SJSA1 (cell line): ENCODE data around the gene TP53I13. TPM values are rescaled to one million over a fixed set of nuclear protein-coding genes. Genes with fewer than 3 reads are reported as not detected.
A peak's percentile ranks its signal among the peaks of the same experiment; 100 is the strongest.

ENCODE experiments used
- DNase-seq, 2 experiments: peaks; one replicate each; pipeline ENCODE4 v3.0.0-alpha.2; 2015 to 2020; ENCODE audit warnings: low spot score in 2 of 2, low read depth in 1 of 2
- H3K27ac ChIP-seq: fragments of 250-450 bp; sonication (Bioruptor Pico); 2 replicates; pipeline ENCODE4 v1.5.1; 2020; ENCODE audit warnings: mild to moderate bottlenecking, moderate library complexity
- H3K27me3 ChIP-seq: fragments of 250-450 bp; sonication (Bioruptor Pico); replicated peaks from 2 replicates; pipeline ENCODE4 v1.5.1; 2020; ENCODE audit warnings: mild to moderate bottlenecking, moderate library complexity
- H3K36me3 ChIP-seq: fragments of 250-450 bp; sonication (Bioruptor Pico); 2 replicates; pipeline ENCODE4 v1.5.1; 2020; ENCODE audit warnings: mild to moderate bottlenecking
- H3K4me1 ChIP-seq: fragments of 250-450 bp; sonication (Bioruptor Pico); replicated peaks from 2 replicates; pipeline ENCODE4 v1.6.1; 2021; ENCODE audit warnings: mild to moderate bottlenecking
- H3K4me3 ChIP-seq: fragments of 250-450 bp; sonication (Bioruptor Pico); 2 replicates; pipeline ENCODE4 v1.5.1; 2020; ENCODE audit warnings: mild to moderate bottlenecking
- H3K9me3 ChIP-seq: fragments of 250-450 bp; sonication (Bioruptor Pico); replicated peaks from 2 replicates; pipeline ENCODE4 v1.5.1; 2020; ENCODE audit warnings: mild to moderate bottlenecking
- total RNA-seq: library from RNA; depleted of rRNA; stranded (reverse); fragments of >200 nt; shearing (Covaris generic); gene quantifications from 2 replicates; pipeline ENCODE4 v1.2.3, GENCODE V29; 2014

TP53I13 gene
- total RNA-seq, 1 experiment from 2014 or later, result 66.7 TPM

GRCh38 chr17:29579866-29580771 lies 11.6 kb downstream of the TP53I13 start:
- Histone ChIP-seq H3K36me3 (peaks cover 57% of the 10 kb centered on the region), H3K9me3 (no peaks in the 10 kb centered on the region; the same call in 1 of the 2 replicates), H3K27me3 (no peaks in the 10 kb centered on the region), H3K4me3 (no peak overlapping the region), H3K4me1 (peaks cover 3% of the 10 kb centered on the region; the same call in 1 of the 2 replicates), H3K27ac (no peak overlapping the region)
- peak; percentile 67 to 81 for DNase-seq

GRCh38 chr17:29581583-29582253 lies 13.2 kb downstream of the TP53I13 start:
- H3K27me3 ChIP-seq, result no peaks in the 10 kb centered on the region
- H3K4me1 ChIP-seq, result peaks cover 3% of the 10 kb centered on the region; the same call in 1 of the 2 replicates
- DNase-seq, result peak in 1 of 2 experiments; percentile 39
- no peak overlapping the region for H3K4me3 ChIP-seq
- H3K27ac ChIP-seq, result no peak overlapping the region
- no peaks in the 10 kb centered on the region; the same call in 1 of the 2 replicates for H3K9me3 ChIP-seq
- peaks cover 41% of the 10 kb centered on the region for H3K36me3 ChIP-seq

GRCh38 chr17:29582254-29582765 lies 13.8 kb downstream of the TP53I13 start:
- no peak for DNase-seq
- no peaks in the 10 kb centered on the region; the same call in 1 of the 2 replicates for H3K9me3 ChIP-seq
- peaks cover 3% of the 10 kb centered on the region; the same call in 1 of the 2 replicates for H3K4me1 ChIP-seq
- H3K27ac ChIP-seq, result no peak overlapping the region
- H3K27me3 ChIP-seq, result no peaks in the 10 kb centered on the region
- H3K36me3 ChIP-seq, result peaks cover 35% of the 10 kb centered on the region
- H3K4me3 ChIP-seq, result no peak overlapping the region

- H3K9me3 ChIP-seq, result no peaks in the 10 kb centered on the region; the same call in 1 of the 2 replicates
These were observed 14.3 kb downstream of the TP53I13 start for GRCh38 chr17:29582772-29583171.

GRCh38 chr17:29583324-29584248 lies 15.1 kb downstream of the TP53I13 start:
- Histone ChIP-seq H3K27ac (no peak overlapping the region), H3K4me1 (peaks cover 13% of the 10 kb centered on the region), H3K36me3 (peaks cover 27% of the 10 kb centered on the region), H3K27me3 (no peaks in the 10 kb centered on the region), H3K9me3 (no peaks in the 10 kb centered on the region; the same call in 1 of the 2 replicates), H3K4me3 (no peak overlapping the region)
- DNase-seq, result no peak

More at GRCh38 chr17:29582772-29583171, 14.3 kb downstream of the TP53I13 start:
- H3K27me3 ChIP-seq, result no peaks in the 10 kb centered on the region
- H3K36me3 ChIP-seq, result peaks cover 31% of the 10 kb centered on the region
- no peak overlapping the region for H3K4me3 ChIP-seq
- no peak for DNase-seq
- H3K4me1 ChIP-seq, result peaks cover 4% of the 10 kb centered on the region
- no peak overlapping the region for H3K27ac ChIP-seq

GRCh38 chr17:29584452-29585079 lies 16.1 kb downstream of the TP53I13 start:
- Histone ChIP-seq H3K36me3 (peaks cover 31% of the 10 kb centered on the region), H3K4me1 (peaks cover 16% of the 10 kb centered on the region), H3K4me3 (no peak overlapping the region), H3K27me3 (no peaks in the 10 kb centered on the region), H3K27ac (no peak overlapping the region), H3K9me3 (no peaks in the 10 kb centered on the region; the same call in 1 of the 2 replicates)
- DNase-seq, result no peak

- H3K9me3 ChIP-seq, result no peaks in the 10 kb centered on the region; the same call in 1 of the 2 replicates
- peaks cover 26% of the 10 kb centered on the region for H3K36me3 ChIP-seq
- no peak overlapping the region for H3K27ac ChIP-seq
- no peak overlapping the region for H3K4me3 ChIP-seq
- peaks cover 23% of the 10 kb centered on the region for H3K4me1 ChIP-seq
- no peaks in the 10 kb centered on the region for H3K27me3 ChIP-seq
- no peak for DNase-seq
These were observed 16.7 kb downstream of the TP53I13 start for GRCh38 chr17:29585080-29585751.

GRCh38 chr17:29586676-29587469 lies 18.4 kb downstream of the TP53I13 start:
- H3K4me3 ChIP-seq, result no peak overlapping the region
- no peak for DNase-seq
- peaks cover 16% of the 10 kb centered on the region for H3K36me3 ChIP-seq
- H3K27ac ChIP-seq, result no peak overlapping the region
- H3K9me3 ChIP-seq, result no peaks in the 10 kb centered on the region
- H3K4me1 ChIP-seq, result peaks cover 37% of the 10 kb centered on the region
- H3K27me3 ChIP-seq, result no peaks in the 10 kb centered on the region

GRCh38 chr17:29587591-29587990 lies 19.1 kb downstream of the TP53I13 start:
- Histone ChIP-seq H3K4me1 (peaks cover 44% of the 10 kb centered on the region), H3K27me3 (no peaks in the 10 kb centered on the region), H3K27ac (no peak overlapping the region), H3K36me3 (peaks cover 12% of the 10 kb centered on the region), H3K4me3 (no peak overlapping the region), H3K9me3 (no peaks in the 10 kb centered on the region)
- no peak for DNase-seq

GRCh38 chr17:29588017-29588561 lies 19.6 kb downstream of the TP53I13 start:
- H3K27ac ChIP-seq, result no peak overlapping the region
- no peaks in the 10 kb centered on the region for H3K27me3 ChIP-seq
- peaks cover 48% of the 10 kb centered on the region for H3K4me1 ChIP-seq
- H3K9me3 ChIP-seq, result no peaks in the 10 kb centered on the region
- H3K36me3 ChIP-seq, result peaks cover 12% of the 10 kb centered on the region
- DNase-seq, result no peak
- peak overlapping the region; percentile 80 for H3K4me3 ChIP-seq

GRCh38 chr17:29588562-29589411 lies 20.3 kb downstream of the TP53I13 start:
- H3K36me3 ChIP-seq, result peaks cover 10% of the 10 kb centered on the region
- no peak overlapping the region for H3K27ac ChIP-seq
- peak overlapping the region; percentile 80 for H3K4me3 ChIP-seq
- H3K4me1 ChIP-seq, result peaks cover 51% of the 10 kb centered on the region
- no peaks in the 10 kb centered on the region for H3K9me3 ChIP-seq
- peak in 1 of 2 experiments; percentile 28 for DNase-seq
- no peaks in the 10 kb centered on the region for H3K27me3 ChIP-seq
